Mesenteric fat pad (tissue), 1 donor: ENCODE results near the gene GRIK1. TPM values are rescaled to one million over a fixed set of nuclear protein-coding genes. Genes with fewer than 3 reads are reported as not detected.
"Not testable (repeated sequence)": the region's sequence is repeated elsewhere in the genome, so short reads cannot be mapped to it uniquely, and the experiment has no call there.

Source experiments
- DNase-seq: peaks from one replicate; pipeline ENCODE4 v3.0.0-alpha.2; 2020; ENCODE audit warnings: low spot score
- long read RNA-seq: library from polyadenylated mRNA; unstranded; transcript quantifications from one replicate; pipeline ENCODE4 v2.0.0, GENCODE V29; 2020
- total RNA-seq: library from RNA; stranded (reverse); fragmentation: NEBNext Ultra II Directional; extraction: Animal tissue kit (Norgen Biotek cat#: 25700); gene quantifications from one replicate; pipeline ENCODE4 v1.2.1, GENCODE V29; 2021
- donor health status: DM: yes; HTN: yes; CAD: no.

Gene GRIK1
- 0.16 TPM for total RNA-seq
- long read RNA-seq, partial matches to known transcripts: 0 of 2 reads
- long read RNA-seq, other reads (novel, unspliced or antisense): 2 of 2 reads

GRCh38 chr21:29939924-29940275, at the start of gene GRIK1:
GRIK1 (minus strand) TSS chr21:29939996.
- no peak for DNase-seq

GRCh38 chr21:29987762-29988161, 48.0 kb upstream of the GRIK1 start:
- no peak for DNase-seq

GRCh38 chr21:29985866-29986265, 46.1 kb upstream of the GRIK1 start:
- no peak for DNase-seq

GRCh38 chr21:29979043-29979442, 39.2 kb upstream of the GRIK1 start:
- no peak for DNase-seq

DNA sequence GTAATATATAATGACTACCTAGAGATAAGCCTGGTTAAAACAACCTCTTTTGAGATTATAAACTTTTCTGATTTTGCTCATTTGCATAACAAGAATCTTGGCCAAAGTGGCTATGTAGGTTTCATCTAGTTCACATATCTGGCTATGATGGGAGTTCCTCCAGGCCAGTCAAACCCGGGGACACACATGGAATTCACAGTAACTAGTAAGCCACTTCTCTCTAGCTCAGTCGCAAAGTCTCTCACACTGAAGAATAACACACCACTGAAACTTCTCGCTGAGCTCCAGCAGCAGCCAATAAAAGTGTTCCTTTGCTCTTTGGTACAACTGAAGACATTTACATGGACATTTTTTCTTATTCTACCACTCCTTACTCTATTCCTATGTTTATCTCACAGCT, 36.0 kb upstream of the GRIK1 start:
- DNase-seq: no peak

DNA sequence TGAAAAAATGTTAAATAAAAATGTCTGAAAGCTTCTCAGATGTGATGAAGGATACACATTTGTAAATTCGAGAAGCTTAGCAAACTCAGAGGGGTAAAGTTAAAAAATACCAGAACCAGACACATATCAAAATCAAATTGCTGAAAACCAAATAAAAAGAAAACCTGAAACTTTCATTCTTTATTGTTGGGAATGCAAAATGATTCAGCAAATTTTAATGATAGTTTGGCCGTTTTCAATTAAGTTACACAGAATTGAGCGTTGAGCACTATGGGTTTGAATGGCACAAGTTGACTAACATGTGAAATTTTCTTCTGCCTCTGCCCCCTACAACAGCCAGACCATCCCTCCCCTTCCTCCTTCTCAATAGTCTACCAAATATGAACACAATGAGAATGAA, 33.5 kb upstream of the GRIK1 start:
- DNase-seq: no peak

GRCh38 chr21:29961291-29962027, 21.7 kb upstream of the GRIK1 start:
- no peak for DNase-seq

- DNase-seq: no peak
Measured at GRCh38 chr21:29958551-29958950, 18.8 kb upstream of the GRIK1 start.

DNA sequence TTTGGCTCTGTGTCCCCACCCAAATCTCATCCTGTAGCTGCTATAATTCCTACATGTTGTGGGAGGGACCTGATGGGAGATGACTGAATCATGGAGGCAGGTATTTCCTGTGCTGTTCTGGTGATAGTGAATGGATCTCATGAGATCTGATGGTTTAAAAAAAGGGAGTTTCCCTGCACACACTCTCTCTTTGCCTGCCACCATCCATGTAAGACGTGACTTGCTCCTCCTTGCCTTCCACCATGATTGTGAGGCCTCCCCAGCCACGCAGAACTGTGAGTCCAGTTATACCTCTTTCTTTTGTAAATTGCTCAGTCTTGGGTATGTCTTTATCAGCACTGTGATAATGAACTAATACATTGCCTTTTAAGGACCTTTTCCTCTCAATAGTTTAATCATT, 18.2 kb upstream of the GRIK1 start:
- not testable (repeated sequence) for DNase-seq

DNA sequence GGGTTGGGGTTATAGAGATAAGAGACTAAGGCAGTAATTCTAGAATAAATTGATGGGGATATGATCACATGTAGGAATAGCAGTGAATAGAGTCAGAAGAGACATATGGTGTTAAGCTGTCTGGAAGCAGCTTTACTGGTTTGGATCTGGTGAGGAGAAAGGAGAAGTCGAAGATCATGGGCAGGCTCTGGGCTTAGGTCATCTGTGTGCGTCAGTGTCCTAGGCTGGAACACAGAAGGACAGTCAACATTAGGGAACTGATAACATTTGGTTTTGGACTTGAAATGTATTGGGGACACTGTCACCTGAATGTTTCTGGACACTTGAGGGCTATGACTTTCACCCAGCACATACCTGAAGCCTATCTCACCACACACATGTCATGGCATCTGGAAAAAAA, 13.9 kb upstream of the GRIK1 start:
- no peak for DNase-seq

DNA sequence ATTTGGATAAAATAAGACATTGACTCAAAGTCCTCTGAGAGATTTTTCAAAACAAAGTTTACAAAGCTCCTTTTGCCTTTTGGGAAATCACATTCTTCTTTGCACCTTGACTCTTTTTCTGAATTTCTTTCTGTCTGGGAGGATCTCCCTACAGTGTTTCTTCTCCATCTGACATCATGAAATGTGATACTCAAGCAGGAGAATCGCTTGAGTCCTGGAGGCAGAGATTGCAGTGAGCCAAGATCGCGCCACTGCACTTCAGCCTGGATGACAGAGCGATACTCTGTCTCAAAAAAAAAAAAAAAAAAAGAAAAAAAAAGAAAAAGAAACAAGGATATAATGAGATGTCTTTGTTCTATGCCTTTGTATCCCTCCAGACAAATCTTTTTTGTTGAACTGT, 13.3 kb upstream of the GRIK1 start:
- DNase-seq: no peak

DNA sequence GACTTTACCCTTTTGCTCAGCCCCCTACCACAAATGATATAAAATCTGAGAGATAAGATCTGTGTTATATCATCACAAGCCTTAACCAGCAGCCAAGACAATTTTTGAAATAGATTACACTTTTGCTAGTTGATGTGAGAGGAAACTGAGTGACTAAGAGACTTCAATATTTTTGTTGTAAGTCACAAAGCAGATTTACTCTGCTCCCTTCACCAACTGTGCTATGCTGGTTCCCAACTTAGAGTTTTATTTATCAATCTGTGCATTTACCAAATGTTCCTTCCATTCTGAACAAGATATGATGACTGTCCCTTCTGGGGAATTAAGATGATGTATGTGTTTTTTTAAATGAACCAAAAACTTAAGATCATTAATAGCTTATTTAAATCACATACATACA, 12.1 kb upstream of the GRIK1 start:
- no peak for DNase-seq

DNA sequence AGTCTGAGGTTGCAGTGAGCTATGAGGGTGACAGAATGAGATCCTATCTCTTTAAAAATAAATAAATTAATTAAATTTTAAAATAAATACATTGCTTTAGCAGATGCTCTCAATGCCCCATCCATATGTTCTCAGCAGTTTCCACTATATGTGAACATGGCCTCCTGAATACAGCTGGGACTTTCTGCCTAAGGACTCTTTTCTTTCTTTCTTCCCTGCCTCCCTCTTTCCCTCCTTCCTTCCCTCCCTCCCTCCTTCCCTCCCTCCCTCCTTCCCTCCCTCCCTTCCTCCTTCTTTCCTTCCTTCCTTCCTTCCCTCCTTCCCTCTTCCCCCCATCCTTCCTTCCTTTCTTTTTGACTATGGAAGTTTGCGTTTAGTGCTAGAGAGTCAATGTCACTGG, 10.2 kb upstream of the GRIK1 start:
- no peak for DNase-seq

- no peak for DNase-seq
Measured at GRCh38 chr21:29947119-29947518, 7.3 kb upstream of the GRIK1 start.

DNA sequence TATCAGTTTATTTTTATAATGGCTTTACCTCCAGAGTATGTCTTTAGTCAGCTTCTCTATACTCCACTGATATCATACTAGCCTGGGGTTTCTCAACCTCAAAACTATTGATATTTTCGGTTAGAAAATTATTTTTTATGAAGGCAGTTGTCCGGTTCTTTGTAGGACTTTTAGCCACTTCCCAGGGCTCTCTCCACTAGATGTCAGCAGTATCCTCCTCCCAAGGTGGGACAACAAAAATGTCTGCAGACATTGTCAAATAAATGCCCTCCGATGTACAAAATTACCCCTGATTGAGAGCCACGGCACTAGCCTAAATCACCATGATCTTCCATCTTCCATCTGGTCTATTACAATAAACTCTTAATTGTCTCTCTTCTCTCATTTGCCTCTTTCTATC, 4.1 kb upstream of the GRIK1 start:
- DNase-seq: no peak

DNA sequence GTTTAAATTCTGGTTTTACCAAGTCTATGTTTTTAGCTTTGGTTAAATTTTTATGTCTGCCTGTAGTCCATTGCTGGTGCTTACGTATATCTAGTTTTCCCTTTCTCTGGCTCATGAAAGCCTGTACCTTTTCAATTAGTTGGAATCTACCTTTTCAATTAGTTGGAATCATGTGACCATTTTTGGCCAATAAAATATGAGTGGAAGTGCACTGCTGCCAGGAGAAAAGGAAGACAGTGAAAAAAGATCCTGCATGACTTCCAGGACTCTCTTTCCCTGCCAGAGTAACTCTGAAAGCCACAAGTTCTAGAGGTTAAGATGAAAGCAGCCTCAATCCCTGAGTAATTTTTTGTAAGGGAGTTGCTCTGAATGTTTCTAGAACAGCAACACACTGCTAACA, 2.2 kb upstream of the GRIK1 start:
- no peak for DNase-seq

GRCh38 chr21:29940991-29941390, 1.2 kb upstream of the GRIK1 start:
- DNase-seq: no peak

GRCh38 chr21:29940361-29940760, 565 bp upstream of the GRIK1 start:
- no peak for DNase-seq

- DNase-seq: no peak
Measured at GRCh38 chr21:29939104-29939923, 482 bp downstream of the GRIK1 start.

DNA sequence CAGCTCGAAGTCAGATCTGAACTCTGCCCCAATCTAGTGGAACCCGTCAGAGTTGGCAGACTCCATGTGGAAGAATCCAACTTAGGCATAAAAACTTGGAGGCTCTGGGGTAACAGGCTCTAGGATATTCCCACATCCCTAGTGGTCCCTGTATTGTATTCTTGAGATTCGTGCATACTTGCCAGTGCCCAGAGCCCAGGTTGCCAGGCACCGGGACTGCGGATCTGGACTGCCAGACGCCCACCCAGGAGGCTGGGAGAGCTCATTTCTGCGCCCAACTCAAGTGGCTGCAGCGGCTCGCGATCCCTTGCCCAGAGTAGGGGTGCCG, 1.1 kb downstream of the GRIK1 start:
- DNase-seq: no peak

DNA sequence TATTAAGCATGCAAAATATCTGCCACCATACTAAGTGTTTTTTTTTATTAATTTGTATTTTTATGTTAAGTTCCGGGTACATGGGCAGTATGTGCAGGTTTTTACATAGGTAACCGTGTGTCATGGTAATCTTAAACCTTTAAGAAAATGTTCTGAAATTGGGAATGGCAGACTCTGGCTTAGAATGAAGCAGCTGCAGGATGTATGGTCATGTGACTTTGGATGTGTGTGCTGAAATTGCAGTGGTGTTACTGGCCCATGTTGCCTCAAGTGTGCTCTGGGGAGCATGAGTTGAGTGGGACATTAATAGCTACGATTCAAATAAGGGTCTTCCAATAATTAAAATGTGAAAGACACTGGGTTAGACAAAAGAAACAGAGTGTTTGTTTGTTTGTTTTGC, 6.7 kb downstream of the GRIK1 start:
- DNase-seq: no peak

GRCh38 chr21:29928537-29928936, 11.3 kb downstream of the GRIK1 start:
- DNase-seq: no peak

- DNase-seq: no peak
Measured at GRCh38 chr21:29920938-29921337, 18.9 kb downstream of the GRIK1 start.
